Fibroblast of lung (primary cell): ENCODE measurements around the gene NEDD4L.

ENCODE experiments used
- CTCF ChIP-seq, 2 donors: IDR thresholded peaks in 1 of 2; conservative IDR thresholded peaks in 1 of 2; 1 replicate in 1 of 2; 2 replicates in 1 of 2; pipeline ENCODE4 v1.5.1; 2011 to 2012; ENCODE audit warnings: low read length in 2 of 2, control low read depth in 1 of 2, inconsistent platforms in 1 of 2, low read depth in 1 of 2, mild to moderate bottlenecking in 1 of 2
- EZH2 ChIP-seq: IDR thresholded peaks from 2 replicates; pipeline ENCODE4 v1.5.1; 2012; ENCODE audit warnings: low read length, control low read depth, mild to moderate bottlenecking; ENCODE audit errors: missing control alignments

GRCh38 chr18:58299936-58300335, 255.9 kb downstream of the NEDD4L start:
- TF ChIP-seq CTCF (conservative IDR thresholded peaks at IDR 0.05 in 1 of 2, IDR thresholded peaks at IDR 0.05 in 1 of 2; ENCODE audit: low read depth in 1 of 2, low read length in 2 of 2) (no peak), EZH2 (no peak)
